CD4-positive, alpha-beta T cell (primary cell): ENCODE measurements around the gene KCNA2. TPM values are rescaled to one million over a fixed set of nuclear protein-coding genes. Genes with fewer than 3 reads are reported as not detected.

Source experiments
- ATAC-seq: fragments of 200-7000 bp; cut with Tn5 transposase; one replicate; pipeline ENCODE4 v1.10.0; 2022; ENCODE audit warnings: mild to moderate bottlenecking; ENCODE audit not compliant: poor library complexity
- CTCF ChIA-PET: fragments of 350-600 bp; sonication (Branson Sonifier 250); formaldehyde crosslinking; loops from one replicate; lab custom pipeline; 2021; ENCODE audit warnings: antibody characterized with exemption, inconsistent platforms; lab: Charles Lee
- POLR2A ChIA-PET: fragments of 350-600 bp; sonication (Branson Sonifier 250); formaldehyde crosslinking; loops from one replicate; lab custom pipeline; 2021; ENCODE audit warnings: antibody characterized with exemption, inconsistent platforms; lab: Charles Lee
- DNase-seq, 14 experiments: peaks; one replicate each; pipeline ENCODE4 v3.0.0-alpha.2; 2013 to 2020; ENCODE audit warnings: mixed read lengths in 2 of 14
- H3K27ac ChIP-seq, 2 donors: one replicate each; pipeline versions ENCODE4 v1.5.1 to v1.7.0; 2013; ENCODE audit warnings: low read length in 2 of 2, low read depth in 1 of 2, mild to moderate bottlenecking in 1 of 2
- H3K27me3 ChIP-seq, 2 experiments: 1 replicate in 1 of 2; 2 replicates in 1 of 2; pipeline versions ENCODE4 v1.6.1 to v1.7.0; 2013; ENCODE audit warnings: low read length in 2 of 2, control low read depth in 1 of 2, mild to moderate bottlenecking in 1 of 2, moderate library complexity in 1 of 2; ENCODE audit not compliant: insufficient read depth in 2 of 2, control insufficient read depth in 1 of 2
- H3K36me3 ChIP-seq: one replicate; pipeline ENCODE4 v1.6.1; 2013; ENCODE audit warnings: low read length, control low read depth; ENCODE audit not compliant: insufficient read depth
- H3K4me1 ChIP-seq: one replicate; pipeline ENCODE4 v1.6.1; 2013; ENCODE audit warnings: low read length, control low read depth; ENCODE audit not compliant: insufficient read depth
- H3K4me3 ChIP-seq: one replicate; pipeline ENCODE4 v1.5.1; 2013; ENCODE audit warnings: mild to moderate bottlenecking, low read length, moderate library complexity
- H3K9me3 ChIP-seq, 2 experiments: 1 replicate in 1 of 2; 2 replicates in 1 of 2; pipeline versions ENCODE4 v1.6.1 to v1.7.0; 2013; ENCODE audit warnings: low read length in 2 of 2, mild to moderate bottlenecking in 2 of 2, control low read depth in 1 of 2, moderate library complexity in 1 of 2; ENCODE audit not compliant: control insufficient read depth in 1 of 2, insufficient read depth in 1 of 2
- H3K27ac Mint-ChIP-seq: one replicate; pipeline ENCODE4 v1.8.0; 2020; ENCODE audit warnings: mixed read lengths
- H3K27me3 Mint-ChIP-seq: one replicate; pipeline ENCODE4 v1.8.0; 2021; ENCODE audit warnings: mixed read lengths
- H3K36me3 Mint-ChIP-seq: one replicate; pipeline ENCODE4 v1.8.0; 2021; ENCODE audit warnings: low read depth, mixed read lengths
- H3K4me1 Mint-ChIP-seq: one replicate; pipeline ENCODE4 v1.8.0; 2021; ENCODE audit warnings: low read depth, mixed read lengths
- H3K4me3 Mint-ChIP-seq: one replicate; pipeline ENCODE4 v1.8.0; 2020; ENCODE audit warnings: mild to moderate bottlenecking, mixed read lengths
- H3K9me3 Mint-ChIP-seq: one replicate; pipeline ENCODE4 v1.8.0; 2020; ENCODE audit warnings: mixed read lengths
- intact Hi-C, 2 experiments: fragments of 100-400 bp; cut with DNase I in 1 of 2; cut with micrococcal nuclease in 1 of 2; formaldehyde crosslinking; loops; one replicate each; pipeline versions ENCODE4 v1.15.1 to v1.9.0; 2023 to 2025; cut with DNase I, micrococcal nuclease
- total RNA-seq, 174 experiments: library from RNA in 2 of 174; stranded (reverse) in 2 of 174; gene quantifications; one replicate each; pipeline ENCODE4 v1.2.3 and lab custom pipeline; 2021 to 2026
- TF ChIP-seq, protein P1 (sequence below): fragments of 200-600 bp; IDR thresholded peaks from one replicate; pipeline ENCODE4 v1.8.0; 2022; ENCODE audit warnings: antibody characterized with exemption, mild to moderate bottlenecking

The KCNA2 gene
- total RNA-seq, 2 experiments from 2014 or later = 0.78 to 0.88 TPM

DNA sequence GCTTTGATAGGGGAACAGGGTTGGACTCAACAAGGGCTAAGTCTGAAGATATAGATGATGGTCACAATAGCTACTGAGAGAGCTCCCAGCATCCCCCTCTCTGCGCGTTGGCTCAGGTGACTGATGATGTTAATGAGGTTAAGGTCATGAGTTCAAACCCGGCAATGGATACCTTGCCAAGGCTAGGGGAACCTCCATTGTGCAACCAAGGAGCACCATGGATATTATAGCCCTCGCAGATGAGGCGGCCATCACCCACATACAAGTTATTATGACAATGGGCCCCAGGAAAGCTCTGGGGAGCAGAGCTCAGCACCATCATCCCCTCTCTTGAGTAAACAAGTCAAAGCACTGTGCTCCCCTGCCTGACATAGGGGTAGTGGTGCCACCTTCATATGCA lies 8.2 kb downstream of the KCNA2 start:
- no peaks in the 10 kb centered on the region for H3K4me1 ChIP-seq
- Mint-ChIP-seq H3K27me3 (peaks cover 12% of the 10 kb centered on the region), H3K4me3 (no peak overlapping the region), H3K27ac (no peak overlapping the region), H3K9me3 (no peaks in the 10 kb centered on the region), H3K4me1 (no peaks in the 10 kb centered on the region), H3K36me3 (no peaks in the 10 kb centered on the region)
- H3K9me3 ChIP-seq = no peaks in the 10 kb centered on the region
- intact Hi-C loops = no loop called here
- no peaks in the 10 kb centered on the region for H3K36me3 ChIP-seq
- peaks cover 0 to 3% of the 10 kb centered on the region in 2 experiments for H3K27me3 ChIP-seq
- CTCF ChIA-PET = no interaction called here
- ATAC-seq = no peak
- no peak overlapping the region for H3K27ac ChIP-seq
- TF ChIP-seq, protein P1, sequence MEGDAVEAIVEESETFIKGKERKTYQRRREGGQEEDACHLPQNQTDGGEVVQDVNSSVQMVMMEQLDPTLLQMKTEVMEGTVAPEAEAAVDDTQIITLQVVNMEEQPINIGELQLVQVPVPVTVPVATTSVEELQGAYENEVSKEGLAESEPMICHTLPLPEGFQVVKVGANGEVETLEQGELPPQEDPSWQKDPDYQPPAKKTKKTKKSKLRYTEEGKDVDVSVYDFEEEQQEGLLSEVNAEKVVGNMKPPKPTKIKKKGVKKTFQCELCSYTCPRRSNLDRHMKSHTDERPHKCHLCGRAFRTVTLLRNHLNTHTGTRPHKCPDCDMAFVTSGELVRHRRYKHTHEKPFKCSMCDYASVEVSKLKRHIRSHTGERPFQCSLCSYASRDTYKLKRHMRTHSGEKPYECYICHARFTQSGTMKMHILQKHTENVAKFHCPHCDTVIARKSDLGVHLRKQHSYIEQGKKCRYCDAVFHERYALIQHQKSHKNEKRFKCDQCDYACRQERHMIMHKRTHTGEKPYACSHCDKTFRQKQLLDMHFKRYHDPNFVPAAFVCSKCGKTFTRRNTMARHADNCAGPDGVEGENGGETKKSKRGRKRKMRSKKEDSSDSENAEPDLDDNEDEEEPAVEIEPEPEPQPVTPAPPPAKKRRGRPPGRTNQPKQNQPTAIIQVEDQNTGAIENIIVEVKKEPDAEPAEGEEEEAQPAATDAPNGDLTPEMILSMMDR = no peak
- no peak overlapping the region for H3K4me3 ChIP-seq
- POLR2A ChIA-PET = no interaction called here
- DNase-seq = no peak

DNA sequence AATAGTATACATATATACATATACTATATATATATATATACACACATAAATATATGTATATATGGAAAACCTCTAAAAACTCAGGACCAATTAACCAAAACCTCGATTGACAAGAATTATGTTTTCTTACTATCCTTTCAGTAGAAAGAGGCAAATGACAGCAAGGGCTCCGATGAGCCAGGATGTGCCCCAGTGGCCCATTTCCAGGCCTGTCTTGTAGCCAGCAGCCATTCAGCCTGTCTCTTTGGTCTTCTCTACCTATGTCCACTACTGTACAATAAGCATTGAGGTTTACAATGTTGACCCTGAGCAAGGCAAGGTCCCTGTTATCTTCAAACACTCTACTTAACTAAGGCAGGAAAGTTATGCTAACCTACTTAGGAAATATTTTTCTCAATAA lies 9.8 kb downstream of the KCNA2 start:
- no peaks in the 10 kb centered on the region for H3K27me3 Mint-ChIP-seq
- H3K27ac Mint-ChIP-seq = no peak overlapping the region
- Histone ChIP-seq H3K9me3 (no peaks in the 10 kb centered on the region), H3K4me1 (no peaks in the 10 kb centered on the region), H3K27me3 (peaks cover 0 to 3% of the 10 kb centered on the region in 2 experiments), H3K4me3 (no peak overlapping the region), H3K27ac (no peak overlapping the region), H3K36me3 (no peaks in the 10 kb centered on the region)
- no peak overlapping the region for H3K4me3 Mint-ChIP-seq
- DNase-seq = no peak
- ChIA-PET CTCF (no interaction called here), POLR2A (no interaction called here)
- intact Hi-C loops = no loop called here
- TF ChIP-seq, protein P1 = no peak
- no peaks in the 10 kb centered on the region for H3K36me3 Mint-ChIP-seq
- ATAC-seq = no peak
- no peaks in the 10 kb centered on the region for H3K9me3 Mint-ChIP-seq
- no peaks in the 10 kb centered on the region for H3K4me1 Mint-ChIP-seq

DNA sequence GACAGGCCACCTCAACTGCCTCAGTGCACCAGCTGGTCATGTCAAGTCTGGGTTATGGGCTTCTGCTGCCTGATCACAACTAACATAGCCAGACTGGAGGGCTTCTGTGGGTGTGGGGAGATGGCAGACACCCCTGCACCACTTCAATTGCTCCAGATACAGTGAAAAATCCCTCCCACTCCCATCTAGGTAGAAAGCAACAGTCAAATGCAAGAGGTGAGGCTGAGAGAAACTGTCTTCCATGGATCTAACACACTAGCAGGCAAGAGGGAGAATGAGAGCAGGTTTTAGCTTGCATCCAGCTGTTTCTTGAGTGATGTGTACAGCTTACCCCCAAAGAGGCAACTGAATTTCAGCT lies 10.8 kb downstream of the KCNA2 start:
- no peaks in the 10 kb centered on the region for H3K4me1 Mint-ChIP-seq
- no peak overlapping the region for H3K4me3 Mint-ChIP-seq
- CTCF ChIA-PET = interaction anchor here (0.8 kb wide), 1 partner anchor 22 kb away, joined by 3 read pairs; no protein-coding TSS in a partner anchor
- H3K27me3 Mint-ChIP-seq = peaks cover 6% of the 10 kb centered on the region
- Histone ChIP-seq H3K27me3 (peaks cover 0 to 3% of the 10 kb centered on the region in 2 experiments), H3K9me3 (no peaks in the 10 kb centered on the region), H3K4me1 (no peaks in the 10 kb centered on the region), H3K27ac (no peak overlapping the region), H3K4me3 (no peak overlapping the region), H3K36me3 (no peaks in the 10 kb centered on the region)
- POLR2A ChIA-PET = no interaction called here
- H3K36me3 Mint-ChIP-seq = no peaks in the 10 kb centered on the region
- ATAC-seq (no peak), DNase-seq (no peak)
- H3K9me3 Mint-ChIP-seq = no peaks in the 10 kb centered on the region
- intact Hi-C loops = no loop called here
- no peak overlapping the region for H3K27ac Mint-ChIP-seq
- TF ChIP-seq, protein P1 = no peak
